Activated CD8-positive, alpha-beta memory T cell treated with anti-CD3 and anti-CD28 coated beads for 4 hours (primary cell): ENCODE data around the gene CLCN3.
A peak's percentile ranks its signal among the peaks of the same experiment; 100 is the strongest.
"Not testable (repeated sequence)": the region's sequence is repeated elsewhere in the genome, so short reads cannot be mapped to it uniquely, and the experiment has no call there.

Experiments used
- DNase-seq, 2 donors: peaks; one replicate each; pipeline ENCODE4 v3.0.0-alpha.2; 2020; ENCODE audit warnings: low read depth in 2 of 2

The CLCN3 gene

DNA sequence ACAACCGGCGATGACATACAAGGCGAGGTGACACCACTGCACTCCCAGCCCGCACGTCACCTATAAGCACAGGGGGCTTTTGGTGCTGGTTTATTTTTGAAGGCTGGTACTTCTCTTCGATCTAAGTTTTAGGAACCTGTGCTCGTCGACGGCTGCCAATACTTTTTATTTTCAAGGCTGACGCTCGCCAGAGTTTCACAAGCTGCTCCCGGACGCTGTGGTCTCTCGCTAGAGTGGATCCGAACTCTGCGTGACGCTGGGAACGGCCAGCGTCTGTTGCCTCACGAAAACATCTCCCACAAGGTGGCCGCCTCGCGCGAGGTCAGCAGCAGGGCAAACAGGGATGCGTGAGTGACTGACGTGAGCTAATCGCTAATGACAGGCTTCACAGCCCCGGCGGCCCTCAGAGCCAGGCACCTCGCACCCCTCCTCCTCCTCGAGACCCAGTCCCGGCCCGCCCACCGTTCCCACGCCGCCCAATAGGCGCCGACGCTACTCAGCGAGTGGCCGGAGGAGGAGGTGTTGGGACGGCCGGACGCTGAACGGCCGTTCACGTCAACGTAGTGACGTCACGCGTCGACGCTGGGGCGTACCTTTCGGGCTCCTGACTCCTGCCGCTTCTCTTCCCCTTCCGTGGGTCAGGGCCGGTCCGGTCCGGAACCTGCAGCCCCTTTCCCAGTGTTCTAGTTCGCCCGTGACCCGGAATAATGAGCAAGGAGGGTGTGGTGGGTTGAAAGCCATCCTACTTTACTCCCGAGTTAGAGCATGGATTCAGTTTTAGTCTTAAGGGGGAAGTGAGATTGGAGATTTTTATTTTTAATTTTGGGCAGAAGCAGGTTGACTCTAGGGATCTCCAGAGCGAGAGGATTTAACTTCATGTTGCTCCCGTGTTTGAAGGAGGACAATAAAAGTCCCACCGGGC, at the start of gene CLCN3:
Gene CLCN3, plus strand, starts transcription at position 621 of the 922 bp plus-strand sequence. CDS start 15,351 bp downstream, outside the sequence.
- peak; percentile 77 to 81 for DNase-seq

DNA sequence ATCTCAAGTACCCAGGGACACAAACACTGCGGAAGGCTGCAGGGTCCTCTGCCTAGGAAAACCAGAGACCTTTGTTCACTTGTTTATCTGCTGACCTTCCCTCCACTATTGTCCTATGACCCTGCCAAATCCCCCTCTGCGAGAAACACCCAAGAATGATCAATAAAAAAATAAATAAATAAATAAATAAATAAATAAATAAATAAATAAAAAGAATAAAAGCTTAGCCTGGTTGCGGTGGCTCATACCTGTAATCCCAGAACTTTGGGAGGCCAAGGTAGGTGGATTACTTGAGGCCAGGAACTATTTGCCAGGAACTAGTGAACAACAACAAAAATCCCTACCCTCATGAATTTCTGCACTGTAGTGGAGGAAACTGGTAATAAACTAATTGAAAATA, 49.4 kb upstream of the CLCN3 start:
- not testable (repeated sequence) for DNase-seq

DNA sequence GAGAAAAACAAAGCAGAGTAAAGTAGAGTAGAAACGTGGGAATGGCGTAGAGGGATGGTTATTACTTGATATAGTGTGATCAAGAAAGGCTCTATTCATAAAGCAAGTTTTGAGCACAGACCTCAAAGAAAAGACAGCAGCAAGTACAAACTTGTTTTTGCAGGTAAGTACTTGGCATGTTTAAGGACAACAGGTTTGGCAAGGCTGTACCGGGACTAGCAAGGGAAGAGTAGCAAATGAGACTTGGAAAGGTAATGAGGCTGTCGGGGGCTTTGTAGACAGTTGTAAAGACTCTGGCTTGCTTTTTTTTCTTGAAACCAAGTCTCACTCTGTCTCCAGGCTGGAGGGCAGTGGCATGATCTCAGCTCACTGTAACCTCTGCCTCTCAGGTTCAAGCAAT, 48.9 kb upstream of the CLCN3 start:
- DNase-seq, result no peak

DNA sequence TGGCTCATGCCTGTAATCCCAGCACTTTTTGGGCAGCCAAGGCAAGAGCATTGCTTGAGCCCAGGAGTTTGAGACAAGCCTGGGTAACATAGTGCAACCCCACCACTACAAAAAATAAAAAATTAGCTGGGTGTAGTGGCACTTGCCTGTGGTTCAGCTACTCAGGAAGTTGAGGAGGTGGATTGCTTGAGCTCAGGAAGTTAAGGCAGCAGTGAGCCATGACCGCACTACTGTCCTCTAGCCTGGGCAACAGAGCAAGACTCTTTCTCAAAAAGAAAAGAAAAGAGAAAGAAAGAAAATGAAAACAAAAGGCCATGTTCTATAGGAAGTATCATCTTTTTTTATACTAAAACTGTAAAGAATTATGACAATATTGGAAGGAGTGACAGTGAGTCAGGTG, 46.5 kb upstream of the CLCN3 start:
- no peak for DNase-seq

DNA sequence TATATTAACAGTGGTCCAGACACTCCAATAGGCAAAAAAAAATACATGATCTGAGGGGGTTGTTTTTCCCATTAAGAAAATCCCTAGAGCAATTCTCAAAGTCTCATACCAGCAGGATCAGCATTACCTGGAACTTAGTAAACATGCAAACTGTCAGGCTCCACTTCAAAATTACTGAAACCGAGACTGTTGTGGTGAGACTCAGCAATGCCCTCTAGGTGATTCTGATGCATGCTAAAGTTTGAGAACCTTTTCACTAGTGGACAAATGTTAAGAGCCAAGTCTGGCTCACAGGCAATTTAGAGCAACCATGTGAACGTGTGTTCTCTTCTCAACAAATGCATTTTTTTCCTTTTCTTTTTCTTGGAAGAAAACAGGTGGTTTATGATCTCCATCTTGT, 38.2 kb upstream of the CLCN3 start:
- DNase-seq, result no peak

DNA sequence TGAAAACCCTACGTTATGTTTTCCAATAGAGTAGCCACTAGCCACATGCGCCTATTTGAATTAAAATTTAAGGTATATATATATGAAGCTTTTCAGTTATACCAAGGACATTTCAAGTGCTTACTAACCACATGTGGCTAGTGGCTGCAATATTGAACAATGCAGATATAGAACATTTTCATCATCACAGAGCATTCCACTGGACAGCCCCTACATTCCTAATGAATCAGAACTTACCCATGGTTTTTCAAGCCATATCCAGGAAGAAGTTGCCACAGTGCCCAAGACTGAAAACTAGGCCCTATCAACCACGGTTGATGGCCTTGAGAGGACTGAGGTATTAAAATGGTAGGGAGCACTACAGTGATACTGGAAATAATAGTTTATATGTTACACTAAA, 37.7 kb upstream of the CLCN3 start:
- DNase-seq, result no peak

DNA sequence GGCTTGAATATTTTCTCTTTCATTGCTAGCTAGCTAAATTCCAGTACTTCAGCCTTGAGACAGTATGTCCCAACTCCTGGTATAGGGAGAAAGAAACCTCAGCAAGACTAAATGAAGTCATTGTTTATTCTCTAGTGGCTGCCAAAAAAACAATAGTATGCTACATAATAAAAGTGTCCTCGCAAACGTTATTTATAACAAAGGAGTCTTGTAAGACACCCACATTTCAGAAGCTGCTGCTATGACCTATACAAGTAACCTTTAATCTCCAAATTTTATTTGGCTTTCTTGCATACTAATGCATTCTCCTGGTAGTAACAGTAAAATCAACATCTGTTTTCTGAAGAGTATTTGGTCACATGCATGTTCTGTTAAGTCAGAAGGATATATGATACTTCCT, 36.8 kb upstream of the CLCN3 start:
- DNase-seq, result no peak

DNA sequence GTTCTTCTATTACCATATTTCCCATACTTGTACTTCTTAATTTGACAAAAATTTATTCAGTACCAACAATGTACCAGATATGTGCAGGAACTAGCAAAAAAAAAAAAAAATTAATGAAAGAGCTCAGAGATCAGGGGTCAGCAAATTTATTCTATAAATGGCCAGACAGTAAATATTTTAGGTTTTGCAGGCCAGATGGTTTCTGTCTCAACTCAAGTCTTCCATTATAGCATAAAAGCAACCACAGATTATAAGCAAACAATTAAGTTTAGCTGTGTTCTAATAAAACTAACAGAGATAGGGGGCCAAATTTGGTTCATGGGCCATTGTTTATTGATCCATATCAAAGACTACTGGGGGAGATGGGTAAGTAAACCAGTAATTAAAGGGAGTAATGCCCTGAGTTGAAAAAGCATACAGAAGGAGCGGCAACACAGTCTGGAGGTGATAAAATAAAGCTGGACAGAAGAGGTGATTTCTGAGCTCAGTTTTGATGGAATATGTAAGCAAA, 27.3 kb upstream of the CLCN3 start:
- no peak for DNase-seq

DNA sequence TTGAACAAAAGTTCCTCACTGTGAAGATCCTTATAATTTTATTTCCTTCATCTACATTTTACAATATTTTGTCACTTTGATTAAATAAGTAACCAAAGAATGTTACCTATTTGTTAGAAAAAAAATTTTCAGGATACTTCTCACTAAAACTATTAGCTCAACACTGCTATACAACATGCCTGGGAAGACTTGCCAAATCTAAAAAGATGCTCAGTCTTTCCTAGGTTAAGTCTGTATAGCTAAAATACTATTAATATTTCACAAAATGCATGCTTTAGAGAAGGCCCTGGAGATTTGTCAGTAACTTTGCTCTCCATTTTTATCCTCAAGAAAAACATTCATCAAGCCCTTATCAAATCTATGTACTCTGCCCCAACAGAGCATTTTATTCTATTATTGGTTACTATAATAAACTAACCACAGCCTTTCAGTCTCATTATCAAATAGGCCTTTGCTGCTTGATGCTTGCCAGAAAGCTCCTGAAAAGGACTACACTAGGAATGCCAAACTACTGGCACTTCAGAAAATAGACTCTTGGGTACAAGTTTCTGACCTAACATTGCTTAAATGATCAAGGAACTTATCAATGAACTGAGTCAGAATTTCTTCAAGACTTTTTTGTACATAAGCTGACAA, 25.7 kb upstream of the CLCN3 start:
- no peak for DNase-seq

DNA sequence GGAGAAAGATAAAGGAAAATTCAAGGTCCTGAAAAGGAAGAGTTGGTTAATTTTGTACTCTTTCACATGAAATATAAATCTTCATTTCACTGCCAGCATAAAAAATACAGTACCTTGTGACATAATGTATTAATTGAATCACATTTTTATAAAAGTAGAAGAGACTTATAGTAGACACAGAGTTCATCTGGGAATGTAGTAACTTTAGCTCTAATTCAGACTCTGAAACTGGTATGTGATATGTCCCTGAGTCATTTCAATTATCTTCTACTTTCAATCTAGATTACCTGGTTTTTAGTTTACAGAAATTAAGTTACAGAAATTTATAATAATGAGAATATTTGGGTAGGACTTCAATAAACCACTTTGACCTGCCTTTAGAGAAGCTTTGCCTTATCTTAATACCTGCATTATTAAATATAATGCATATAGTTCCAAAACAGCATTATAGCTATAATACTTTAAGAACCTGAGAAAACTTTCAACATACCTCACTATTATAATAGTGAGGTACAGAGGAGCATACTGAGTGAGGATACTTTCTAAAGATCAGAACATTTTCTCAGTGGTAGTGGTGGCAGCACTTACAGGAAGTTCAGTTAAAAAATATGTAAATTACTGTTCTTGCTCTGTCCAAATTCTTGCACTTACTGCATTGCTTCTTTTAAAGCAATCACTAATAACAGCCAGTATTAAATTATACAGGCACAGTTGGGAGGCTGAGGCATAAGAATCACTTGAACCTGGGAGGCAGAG, 19.2 kb upstream of the CLCN3 start:
- no peak for DNase-seq

DNA sequence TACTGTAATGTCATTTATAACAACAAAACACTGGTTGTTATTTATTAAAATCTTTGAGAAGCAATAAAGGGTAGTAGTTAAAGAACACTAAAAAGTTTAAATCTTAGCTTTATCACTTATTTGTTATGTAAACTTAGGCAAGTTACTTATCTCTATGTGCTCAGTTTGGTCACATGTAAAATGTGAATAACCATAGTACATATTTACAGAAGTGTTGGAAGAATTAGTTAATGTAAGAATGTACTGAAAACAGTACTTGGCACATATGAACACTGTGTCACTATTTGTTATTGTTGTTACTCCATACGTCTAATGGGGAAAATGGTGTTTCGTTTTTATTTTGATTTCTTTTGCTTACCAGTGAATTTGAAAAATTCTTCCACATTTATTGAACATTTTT, 17.1 kb upstream of the CLCN3 start:
- DNase-seq, result no peak

DNA sequence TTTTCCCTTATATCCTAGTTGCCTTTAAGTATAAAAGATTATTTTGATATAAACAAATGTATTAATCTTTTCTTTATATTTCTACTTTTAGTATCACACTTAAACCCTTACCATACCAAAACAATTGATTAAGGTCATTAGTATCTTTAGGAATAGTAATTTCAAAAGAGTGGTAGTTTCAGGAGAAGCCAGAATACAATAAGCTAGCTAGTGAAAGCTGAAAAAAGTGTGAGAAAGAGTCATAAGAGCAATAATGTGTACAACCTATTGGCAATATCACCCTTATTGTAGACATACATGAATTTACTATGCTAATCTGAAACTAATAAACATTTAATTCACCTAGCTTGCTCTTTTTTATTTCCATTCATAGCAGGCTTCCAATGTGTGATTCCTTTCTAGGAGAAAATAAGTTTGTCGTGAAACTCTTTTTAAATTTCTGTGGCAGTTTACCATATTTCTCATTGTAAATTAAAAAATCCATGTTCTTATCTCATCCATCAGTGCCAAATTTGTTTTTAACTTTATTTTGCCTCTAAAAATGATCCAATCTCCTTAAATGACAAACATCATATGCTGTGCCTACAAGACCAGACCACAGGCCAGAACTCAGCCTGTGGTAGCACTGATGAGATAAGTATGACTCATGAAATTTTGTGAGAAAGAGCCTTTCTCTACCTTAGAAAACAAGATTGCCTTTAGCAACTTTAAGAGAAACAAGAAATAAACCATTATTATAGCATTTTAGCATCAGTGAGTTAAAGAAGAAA, 16.1 kb upstream of the CLCN3 start:
- no peak for DNase-seq

DNA sequence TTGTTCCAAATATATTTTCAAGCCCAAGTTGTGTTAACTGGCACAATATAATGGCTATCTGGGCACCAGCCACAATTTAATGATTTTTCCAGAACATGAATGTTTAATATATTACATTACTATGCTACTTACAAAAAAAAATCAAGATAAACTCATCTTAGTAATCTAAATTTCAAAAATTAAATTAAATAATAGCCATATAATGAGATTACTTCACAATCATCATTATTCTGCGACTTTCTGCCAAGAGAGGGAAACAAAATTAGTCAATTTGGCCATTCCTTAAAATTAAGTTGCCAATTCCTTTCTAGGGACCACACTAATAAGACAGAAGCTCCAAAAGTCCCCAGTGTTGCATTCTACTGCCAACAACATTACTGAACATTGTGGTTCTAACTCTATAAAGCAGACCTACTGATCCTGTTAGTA, 15.5 kb upstream of the CLCN3 start:
- no peak for DNase-seq

DNA sequence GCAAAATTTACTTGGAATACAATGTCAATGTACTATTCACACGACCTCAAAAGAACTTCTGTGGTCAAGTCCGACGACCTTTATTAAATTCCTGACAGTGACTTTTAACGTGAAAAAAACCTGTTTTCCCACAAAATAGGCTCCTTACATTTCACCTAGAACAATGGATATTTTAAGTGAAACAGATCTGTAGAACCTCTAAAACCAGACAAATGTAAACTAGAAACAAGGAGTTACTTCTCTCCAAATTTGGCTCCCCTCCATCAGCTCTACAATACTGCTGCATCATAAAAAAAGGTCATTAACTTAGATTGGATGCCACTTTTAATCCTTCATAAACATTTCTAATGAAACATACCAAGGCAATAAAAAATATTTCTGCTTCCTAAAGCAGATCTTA, 9.2 kb upstream of the CLCN3 start:
- no peak for DNase-seq

DNA sequence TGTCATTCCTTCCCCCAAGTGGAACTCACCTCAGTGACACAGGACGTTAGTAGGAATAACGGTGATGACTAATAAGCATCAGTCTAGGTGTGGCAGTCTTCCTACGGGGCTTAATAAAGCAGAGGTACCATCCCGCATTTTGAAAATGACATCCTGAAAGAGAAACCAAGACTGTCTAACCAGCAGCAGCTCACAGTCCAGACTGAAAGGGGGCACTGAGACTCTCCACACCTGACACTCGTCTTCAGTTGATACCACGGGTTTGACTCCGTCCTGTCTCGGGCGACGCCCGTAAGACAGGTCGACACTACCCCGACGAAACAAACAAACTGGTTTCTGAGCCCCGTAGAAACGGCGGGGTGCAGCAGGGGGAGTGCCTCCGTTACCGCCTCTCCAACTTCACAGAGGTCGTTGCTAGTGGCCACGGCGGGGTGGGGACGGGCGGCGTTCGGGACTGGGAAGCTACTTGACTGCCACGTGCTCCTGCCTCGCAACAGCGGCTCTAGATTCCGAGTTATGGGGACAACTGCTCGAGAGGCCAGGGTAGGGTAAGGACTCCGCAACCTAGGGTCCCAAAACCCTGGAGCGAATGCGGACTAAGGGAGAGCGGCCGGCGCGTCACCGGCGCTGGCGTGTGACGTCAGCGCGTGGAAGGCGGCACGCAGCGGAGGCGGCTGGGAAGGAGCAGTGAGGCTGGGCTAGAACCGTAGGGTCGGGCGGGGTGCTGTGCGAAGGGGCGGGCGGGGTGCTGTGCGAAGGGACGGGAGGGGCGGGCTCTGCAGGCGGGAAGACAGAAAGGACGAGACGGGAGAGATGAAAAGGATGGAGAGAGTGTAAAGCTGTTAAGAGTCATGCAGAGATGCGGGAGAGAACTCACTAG, 8.1 kb upstream of the CLCN3 start, which contains the start of gene NEK1:
Gene NEK1, minus strand, starts transcription at position 593 of the 880 bp plus-strand sequence. CDS start 9,953 bp downstream, outside the sequence.
- DNase-seq, result peak; percentile 74 to 79

DNA sequence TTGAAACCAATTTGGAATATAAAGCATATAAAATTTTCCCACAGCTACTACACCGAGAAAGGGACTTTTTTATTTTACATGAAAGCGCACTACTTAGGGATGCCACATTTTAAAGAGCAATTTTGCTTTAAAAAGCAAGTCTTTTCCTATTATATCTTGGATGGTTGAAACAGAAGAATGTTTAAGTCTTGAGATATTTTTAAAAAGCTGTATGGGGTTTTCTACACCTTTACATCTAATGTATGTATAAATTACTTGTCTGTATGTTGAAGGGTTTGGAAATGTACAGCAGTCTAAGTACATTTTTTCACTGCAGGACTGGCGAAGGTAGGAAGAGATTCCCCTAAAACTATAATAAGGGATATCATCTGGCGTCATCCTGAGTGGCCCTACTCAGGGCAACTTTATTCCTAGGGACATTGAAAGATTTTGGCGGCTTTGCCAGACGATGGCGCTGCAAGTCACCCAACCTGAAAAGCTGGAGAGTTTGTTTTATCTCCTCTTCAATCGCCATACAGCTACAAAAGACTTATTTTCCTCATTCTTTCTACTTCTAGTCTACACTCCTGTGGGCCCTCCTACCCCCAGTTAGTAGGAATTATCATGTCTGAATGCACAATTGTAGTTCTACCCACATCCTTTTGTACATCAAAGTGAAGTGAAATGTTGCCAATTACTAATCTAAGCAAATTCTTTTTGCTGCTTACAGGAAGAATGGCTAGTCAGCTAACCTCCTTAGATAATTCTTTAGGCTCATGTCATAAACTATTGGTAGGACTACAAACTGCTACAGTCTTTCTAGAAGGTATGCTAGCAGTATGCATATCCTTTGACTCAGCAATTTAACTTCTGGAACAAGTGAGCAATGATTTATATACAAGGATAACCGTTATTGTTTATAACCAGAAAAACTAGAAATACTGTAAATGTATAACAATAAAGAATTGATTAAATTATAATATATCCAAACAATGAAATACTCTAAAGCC, 7.2 kb upstream of the CLCN3 start:
- peak; percentile 41 to 47 for DNase-seq

DNA sequence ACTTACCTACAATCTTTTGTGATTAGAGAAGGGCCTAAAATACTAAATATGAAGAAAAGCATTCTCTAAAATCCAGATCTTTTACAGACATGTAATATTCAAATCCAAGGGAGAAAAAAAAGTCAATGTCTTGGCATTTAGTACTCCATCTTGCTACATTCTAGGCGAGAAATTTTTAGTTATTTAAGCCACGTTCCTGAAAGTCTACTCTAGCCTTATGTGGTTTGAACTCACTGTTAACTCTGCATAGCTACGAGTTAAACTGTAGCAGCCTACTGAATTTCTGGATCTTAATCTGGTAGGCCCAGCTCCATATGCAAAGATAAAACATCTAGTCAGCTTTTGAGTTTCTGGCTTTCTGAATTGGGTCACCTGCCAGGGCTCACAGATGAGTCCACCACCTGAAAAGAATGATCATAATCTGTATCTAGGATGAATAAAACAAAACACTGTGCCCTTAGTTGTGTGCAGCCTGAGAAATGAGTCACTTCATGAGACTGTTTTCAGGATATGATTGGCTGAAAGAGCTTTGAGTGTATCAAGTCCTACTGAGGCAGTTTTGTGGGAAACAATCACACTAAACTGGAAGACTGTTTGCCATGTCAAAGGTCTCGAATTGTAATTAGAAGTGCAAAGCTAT, 4.8 kb upstream of the CLCN3 start:
- DNase-seq, result no peak

DNA sequence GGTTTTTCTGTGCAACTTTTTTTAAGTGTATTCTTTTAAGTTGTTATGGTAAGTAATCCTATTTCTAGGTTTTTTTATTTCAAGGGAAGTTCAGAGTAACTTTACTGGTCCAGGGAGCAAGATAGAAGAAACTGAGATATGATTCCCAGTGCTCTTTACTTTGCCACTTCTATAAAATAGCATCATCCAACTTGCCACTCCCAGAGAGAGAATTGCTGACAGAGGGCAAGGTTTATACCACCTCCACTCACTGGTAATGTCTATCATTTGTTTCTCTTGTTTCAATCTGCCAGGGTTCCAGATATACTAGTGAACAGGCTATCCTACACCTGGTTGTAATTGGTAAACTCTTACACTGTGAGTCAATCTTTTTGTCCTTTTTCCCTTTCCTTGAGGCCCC, 3.5 kb upstream of the CLCN3 start:
- no peak for DNase-seq

DNA sequence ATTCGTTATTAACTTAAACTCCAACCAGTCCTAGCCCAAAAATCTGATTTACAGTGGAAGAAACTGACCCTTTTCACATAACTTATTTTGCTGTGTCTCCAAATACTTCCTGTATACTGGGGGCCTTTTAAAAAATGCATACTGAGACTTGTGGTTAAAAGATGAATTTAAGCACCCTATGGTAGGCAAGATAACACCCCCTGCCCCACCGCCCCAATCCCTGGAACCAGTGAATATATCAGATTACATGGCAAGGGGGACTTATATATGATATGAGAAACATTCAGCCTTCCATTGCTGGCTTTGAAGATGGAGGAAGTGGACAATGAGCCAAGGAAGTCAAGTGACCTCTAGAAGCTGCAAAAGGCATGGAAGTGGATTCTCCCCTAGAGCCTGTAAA, 3.1 kb upstream of the CLCN3 start:
- no peak for DNase-seq
